K562 (cell line): Measurements from ENCODE around the gene RMND5B. TPM values are rescaled to one million over a fixed set of nuclear protein-coding genes. Genes with fewer than 3 reads are reported as not detected.
"Not testable (repeated sequence)": the region's sequence is repeated elsewhere in the genome, so short reads cannot be mapped to it uniquely, and the experiment has no call there.

Source experiments
- CTBP1 ChIP-seq: fragments of 450-650 bp; IDR thresholded peaks from 2 replicates; pipeline ENCODE4 v1.6.1; 2016; ENCODE audit warnings: borderline replicate concordance
- DMBX1 ChIP-seq: fragments of 250-450 bp; sonication (Bioruptor Pico); IDR thresholded peaks from 2 replicates; pipeline ENCODE4 v1.8.0; 2022; ENCODE audit warnings: inconsistent platforms, mild to moderate bottlenecking, moderate library complexity, borderline replicate concordance
- KLF13 ChIP-seq: fragments of 450-650 bp; IDR thresholded peaks from 2 replicates; pipeline ENCODE4 v1.6.1; 2016; ENCODE audit warnings: missing genetic modification characterization, low read depth, mild to moderate bottlenecking, missing compliant biosample characterization, moderate library complexity, borderline replicate concordance
- L3MBTL2 ChIP-seq: fragments of 450-650 bp; IDR thresholded peaks from 2 replicates; pipeline ENCODE4 v1.6.1; 2016; ENCODE audit warnings: mild to moderate bottlenecking, moderate library complexity
- MAZ ChIP-seq, 2 experiments: fragments of 450-650 bp in 1 of 2; sonication (generic) in 1 of 2; formaldehyde crosslinking; IDR thresholded peaks in 1 of 2; conservative IDR thresholded peaks in 1 of 2; 2 replicates each; pipeline versions ENCODE4 v1.4.0 to v1.5.0; 2020; ENCODE audit warnings: mild to moderate bottlenecking in 1 of 2, missing genetic modification reagents in 1 of 2
- MYNN ChIP-seq, 2 experiments: sonication (generic); formaldehyde crosslinking in 1 of 2; IDR thresholded peaks; 2 replicates each; pipeline versions ENCODE4 v1.5.0 to v1.6.1; 2016 to 2020; ENCODE audit warnings: antibody characterized with exemption in 1 of 2, missing genetic modification reagents in 1 of 2
- NR2C1 ChIP-seq, 2 experiments: fragments of 450-650 bp; IDR thresholded peaks; 2 replicates each; pipeline ENCODE4 v1.6.1; 2017; ENCODE audit warnings: mild to moderate bottlenecking in 2 of 2, antibody characterized with exemption in 1 of 2, inconsistent platforms in 1 of 2, missing compliant biosample characterization in 1 of 2, missing genetic modification characterization in 1 of 2
- OTX1 ChIP-seq: fragments of 450-650 bp; formaldehyde crosslinking; IDR thresholded peaks from 2 replicates; pipeline ENCODE4 v1.4.0; 2022; ENCODE audit warnings: mild to moderate bottlenecking
- PML ChIP-seq: IDR thresholded peaks from 2 replicates; pipeline ENCODE4 v1.6.1; 2012; ENCODE audit warnings: low read length, inconsistent platforms
- SMARCC2 ChIP-seq: fragments of 450-650 bp; IDR thresholded peaks from 2 replicates; pipeline ENCODE4 v1.6.1; 2017; ENCODE audit warnings: antibody characterized with exemption, moderate library complexity, mild to moderate bottlenecking, low read depth
- TBP ChIP-seq: optimal IDR thresholded peaks from 2 replicates; pipeline ENCODE3; 2011; ENCODE audit warnings: low read depth, low read length, improper control_type of control experiment
- TCF3 ChIP-seq: sonication (generic); formaldehyde crosslinking; IDR thresholded peaks from 2 replicates; pipeline ENCODE4 v1.4.0; 2020; ENCODE audit warnings: mild to moderate bottlenecking, missing genetic modification reagents
- TEAD1 ChIP-seq, 2 experiments: fragments of 450-650 bp in 1 of 2; sonication (generic) in 1 of 2; formaldehyde crosslinking; IDR thresholded peaks; 2 replicates each; pipeline versions ENCODE4 v1.4.0 to v1.8.0; 2020 to 2022; ENCODE audit warnings: mild to moderate bottlenecking in 2 of 2, missing genetic modification reagents in 1 of 2
- ZNF583 ChIP-seq: fragments of 250-450 bp; sonication (Bioruptor Pico); IDR thresholded peaks from 2 replicates; pipeline ENCODE4 v1.4.0; 2020
- ZNF79 ChIP-seq: fragments of 250-450 bp; sonication (Bioruptor Pico); IDR thresholded peaks from 2 replicates; pipeline ENCODE4 v1.4.0; 2020; ENCODE audit warnings: low read depth, mild to moderate bottlenecking, moderate library complexity
- polyA plus RNA-seq, 8 experiments: library from polyadenylated mRNA; depleted of rRNA in 4 of 8; stranded (reverse) in 5 of 8; unstranded in 3 of 8; fragments of >200 nt; fragmentation: Nextera tagmentation in 2 of 8; fragmentation: Illumina TruSeq in 1 of 8; extraction: Ambion mirVana in 2 of 8; extraction: Trizol in 1 of 8; gene quantifications; 2 replicates each; pipeline versions ENCODE4 v1.2.1 to v1.2.3, GENCODE V29; 2011 to 2014; ENCODE audit warnings: inconsistent platforms in 1 of 8, missing spikeins in 1 of 8
- total RNA-seq, 7 experiments: library from RNA; depleted of rRNA in 6 of 7; stranded (reverse); fragments of >200 nt in 6 of 7; fragmentation: Illumina TruSeq in 2 of 7; extraction: Trizol in 2 of 7; gene quantifications; 2 replicates each; pipeline versions ENCODE4 v1.2.1 to v1.2.3, GENCODE V29; 2011 to 2021; ENCODE audit warnings: low replicate concordance in 1 of 7
- TF ChIP-seq, protein P1 (sequence below): fragments of 450-650 bp; IDR thresholded peaks from 2 replicates; pipeline ENCODE4 v1.6.1; 2016; ENCODE audit warnings: borderline replicate concordance
- TF ChIP-seq, protein P2 (sequence below): fragments of 450-650 bp; formaldehyde crosslinking; conservative IDR thresholded peaks from 2 replicates; pipeline ENCODE4 v1.4.0; 2022; ENCODE audit warnings: mild to moderate bottlenecking, missing genetic modification characterization
- TF ChIP-seq, protein P3 (sequence below): fragments of 450-650 bp; IDR thresholded peaks from 2 replicates; pipeline ENCODE4 v1.6.1; 2017; ENCODE audit warnings: antibody characterized with exemption

Gene RMND5B
- total and polyA plus RNA-seq, 9 of the 15 experiments (the other 6 are each of a cell fraction or from before 2014, with no cell fraction given), result 2.6 to 57.0 (median 28.3) TPM

DNA sequence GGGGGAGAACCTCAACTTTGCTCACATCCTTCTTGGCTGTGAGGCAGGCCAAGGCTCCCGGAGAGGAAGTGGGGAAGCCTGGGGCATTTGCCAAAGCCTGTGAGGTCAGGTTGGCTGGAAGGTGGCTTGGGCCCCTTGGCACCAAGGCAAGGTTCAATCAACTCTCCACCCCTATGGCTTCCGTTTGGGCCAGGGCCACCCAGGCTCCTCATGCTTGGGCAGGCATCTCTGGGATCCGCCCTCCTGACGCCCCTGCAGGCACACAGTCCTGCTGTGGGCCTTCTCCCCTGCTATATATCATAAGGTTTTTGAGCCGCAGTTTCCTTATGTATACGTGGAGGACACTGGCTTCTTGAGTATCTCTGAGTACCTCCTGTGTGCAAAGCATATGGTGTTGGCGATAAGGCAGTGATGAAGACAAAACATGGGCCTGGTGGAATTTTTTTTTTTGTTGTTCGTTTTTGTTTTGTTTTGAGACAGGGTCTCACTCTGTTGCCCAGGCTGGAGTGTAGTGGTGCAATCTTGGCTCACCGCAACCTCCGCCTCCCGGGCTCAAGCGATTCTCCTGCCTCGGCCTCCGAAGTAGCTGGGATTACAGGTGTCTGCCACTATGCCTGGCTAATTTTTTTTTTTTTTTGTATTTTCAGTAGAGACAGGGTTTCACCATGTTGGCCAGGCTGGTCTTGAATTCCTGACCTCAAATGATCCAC lies 3.4 kb upstream of the RMND5B start (continued):
- TF ChIP-seq, protein P1, sequence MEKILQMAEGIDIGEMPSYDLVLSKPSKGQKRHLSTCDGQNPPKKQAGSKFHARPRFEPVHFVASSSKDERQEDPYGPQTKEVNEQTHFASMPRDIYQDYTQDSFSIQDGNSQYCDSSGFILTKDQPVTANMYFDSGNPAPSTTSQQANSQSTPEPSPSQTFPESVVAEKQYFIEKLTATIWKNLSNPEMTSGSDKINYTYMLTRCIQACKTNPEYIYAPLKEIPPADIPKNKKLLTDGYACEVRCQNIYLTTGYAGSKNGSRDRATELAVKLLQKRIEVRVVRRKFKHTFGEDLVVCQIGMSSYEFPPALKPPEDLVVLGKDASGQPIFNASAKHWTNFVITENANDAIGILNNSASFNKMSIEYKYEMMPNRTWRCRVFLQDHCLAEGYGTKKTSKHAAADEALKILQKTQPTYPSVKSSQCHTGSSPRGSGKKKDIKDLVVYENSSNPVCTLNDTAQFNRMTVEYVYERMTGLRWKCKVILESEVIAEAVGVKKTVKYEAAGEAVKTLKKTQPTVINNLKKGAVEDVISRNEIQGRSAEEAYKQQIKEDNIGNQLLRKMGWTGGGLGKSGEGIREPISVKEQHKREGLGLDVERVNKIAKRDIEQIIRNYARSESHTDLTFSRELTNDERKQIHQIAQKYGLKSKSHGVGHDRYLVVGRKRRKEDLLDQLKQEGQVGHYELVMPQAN, result peak; percentile 43; the same call in 1 of the 2 replicates
- peak; percentile 56 to 59; a peak in 1 of 4 replicates for TF ChIP-seq MAZ (CRISPR knock-in tag; conservative IDR thresholded peaks at IDR 0.05 in 1 of 2, IDR thresholded peaks at IDR 0.05 in 1 of 2)
- peak; percentile 98 for TF ChIP-seq ZNF79
- TF ChIP-seq TBP, result peak; percentile 50
- TF ChIP-seq MYNN (IDR thresholded peaks at IDR 0.05), result peak; percentile 66
- not testable (repeated sequence) for TF ChIP-seq MYNN (CRISPR knock-in tag; IDR thresholded peaks at IDR 0.05); NR2C1 (IDR thresholded peaks at IDR 0.05)
- peak; percentile 20 to 58; a peak in 1 of 4 replicates for TF ChIP-seq TEAD1 (CRISPR knock-in tag; IDR thresholded peaks at IDR 0.05)
- TF ChIP-seq, protein P2, sequence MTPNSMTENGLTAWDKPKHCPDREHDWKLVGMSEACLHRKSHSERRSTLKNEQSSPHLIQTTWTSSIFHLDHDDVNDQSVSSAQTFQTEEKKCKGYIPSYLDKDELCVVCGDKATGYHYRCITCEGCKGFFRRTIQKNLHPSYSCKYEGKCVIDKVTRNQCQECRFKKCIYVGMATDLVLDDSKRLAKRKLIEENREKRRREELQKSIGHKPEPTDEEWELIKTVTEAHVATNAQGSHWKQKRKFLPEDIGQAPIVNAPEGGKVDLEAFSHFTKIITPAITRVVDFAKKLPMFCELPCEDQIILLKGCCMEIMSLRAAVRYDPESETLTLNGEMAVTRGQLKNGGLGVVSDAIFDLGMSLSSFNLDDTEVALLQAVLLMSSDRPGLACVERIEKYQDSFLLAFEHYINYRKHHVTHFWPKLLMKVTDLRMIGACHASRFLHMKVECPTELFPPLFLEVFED (CRISPR knock-in tag), result 0 out of 2 replicates have a peak, but pooled peaks have one; percentile 45
- peak; percentile 75 for TF ChIP-seq L3MBTL2
- peak; percentile 27; the same call in 1 of the 2 replicates for TF ChIP-seq NR2C1 (tag; IDR thresholded peaks at IDR 0.05)
- TF ChIP-seq PML, result peak; percentile 93
- peak; percentile 91 for TF ChIP-seq SMARCC2
- peak; percentile 65; the same call in 1 of the 2 replicates for TF ChIP-seq CTBP1
- TF ChIP-seq OTX1 (CRISPR knock-in tag), result 0 out of 2 replicates have a peak, but pooled peaks have one; percentile 56
- TF ChIP-seq ZNF583 (CRISPR knock-in tag), result peak; percentile 39; the same call in 1 of the 2 replicates
- TF ChIP-seq TCF3 (CRISPR knock-in tag), result peak; percentile 98
- TF ChIP-seq KLF13, result peak; percentile 61; the same call in 1 of the 2 replicates
- TF ChIP-seq, protein P3, sequence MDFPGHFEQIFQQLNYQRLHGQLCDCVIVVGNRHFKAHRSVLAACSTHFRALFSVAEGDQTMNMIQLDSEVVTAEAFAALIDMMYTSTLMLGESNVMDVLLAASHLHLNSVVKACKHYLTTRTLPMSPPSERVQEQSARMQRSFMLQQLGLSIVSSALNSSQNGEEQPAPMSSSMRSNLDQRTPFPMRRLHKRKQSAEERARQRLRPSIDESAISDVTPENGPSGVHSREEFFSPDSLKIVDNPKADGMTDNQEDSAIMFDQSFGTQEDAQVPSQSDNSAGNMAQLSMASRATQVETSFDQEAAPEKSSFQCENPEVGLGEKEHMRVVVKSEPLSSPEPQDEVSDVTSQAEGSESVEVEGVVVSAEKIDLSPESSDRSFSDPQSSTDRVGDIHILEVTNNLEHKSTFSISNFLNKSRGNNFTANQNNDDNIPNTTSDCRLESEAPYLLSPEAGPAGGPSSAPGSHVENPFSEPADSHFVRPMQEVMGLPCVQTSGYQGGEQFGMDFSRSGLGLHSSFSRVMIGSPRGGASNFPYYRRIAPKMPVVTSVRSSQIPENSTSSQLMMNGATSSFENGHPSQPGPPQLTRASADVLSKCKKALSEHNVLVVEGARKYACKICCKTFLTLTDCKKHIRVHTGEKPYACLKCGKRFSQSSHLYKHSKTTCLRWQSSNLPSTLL, result peak; percentile 43; the same call in 1 of the 2 replicates
- TF ChIP-seq DMBX1 (CRISPR knock-in tag), result peak; percentile 90
